CD8-positive, alpha-beta memory T cell (primary cell): ENCODE measurements around the gene LTBP1. TPM values are rescaled to one million over a fixed set of nuclear protein-coding genes. Genes with fewer than 3 reads are reported as not detected.

Experiments
- CTCF ChIA-PET: fragments of 350-600 bp; sonication (Branson Sonifier 250); formaldehyde crosslinking; loops from one replicate; lab custom pipeline; 2021; ENCODE audit warnings: antibody characterized with exemption; lab: Charles Lee
- POLR2A ChIA-PET: fragments of 350-600 bp; sonication (Branson Sonifier 250); formaldehyde crosslinking; loops from one replicate; lab custom pipeline; 2021; ENCODE audit warnings: antibody characterized with exemption; lab: Charles Lee
- DNase-seq, 5 donors: peaks; one replicate each; pipeline versions ENCODE4 v3.0.0 to v3.0.0-alpha.2; 2020 to 2022; ENCODE audit warnings: mixed read lengths in 1 of 5
- H3K27ac ChIP-seq: one replicate; pipeline ENCODE4 v1.7.0; 2013; ENCODE audit warnings: low read depth, mild to moderate bottlenecking, low read length, moderate library complexity
- H3K27me3 ChIP-seq: 2 replicates; pipeline ENCODE4 v1.7.0; 2013; ENCODE audit warnings: low read length, mild to moderate bottlenecking; ENCODE audit not compliant: insufficient read depth, poor library complexity, severe bottlenecking
- H3K36me3 ChIP-seq: 2 replicates; pipeline ENCODE4 v1.7.0; 2013; ENCODE audit warnings: mild to moderate bottlenecking, low read length, moderate library complexity; ENCODE audit not compliant: insufficient read depth
- H3K4me1 ChIP-seq: 2 replicates; pipeline ENCODE4 v1.7.0; 2013; ENCODE audit warnings: mild to moderate bottlenecking, low read length, moderate library complexity; ENCODE audit not compliant: insufficient read depth
- H3K4me3 ChIP-seq: 2 replicates; pipeline ENCODE4 v1.7.0; 2013; ENCODE audit warnings: mild to moderate bottlenecking, low read length
- H3K9me3 ChIP-seq: 2 replicates; pipeline ENCODE4 v1.7.0; 2013; ENCODE audit warnings: mild to moderate bottlenecking, low read length
- H3K27ac Mint-ChIP-seq, 8 donors: one replicate each; pipeline ENCODE4 v1.8.0; 2020 to 2021; ENCODE audit warnings: mixed read lengths in 8 of 8, mild to moderate bottlenecking in 6 of 8, inconsistent platforms in 3 of 8, moderate library complexity in 3 of 8
- H3K27me3 Mint-ChIP-seq, 2 donors: one replicate each; pipeline ENCODE4 v1.8.0; 2020 to 2021; ENCODE audit warnings: mixed read lengths in 2 of 2, mild to moderate bottlenecking in 1 of 2, moderate library complexity in 1 of 2
- H3K36me3 Mint-ChIP-seq, 3 donors: one replicate each; pipeline ENCODE4 v1.8.0; 2020 to 2021; ENCODE audit warnings: mixed read lengths in 3 of 3, inconsistent platforms in 1 of 3, mild to moderate bottlenecking in 1 of 3
- H3K4me1 Mint-ChIP-seq, 3 donors: one replicate each; pipeline ENCODE4 v1.8.0; 2020 to 2021; ENCODE audit warnings: mixed read lengths in 3 of 3, inconsistent platforms in 1 of 3, mild to moderate bottlenecking in 1 of 3
- H3K4me3 Mint-ChIP-seq, 7 donors: one replicate each; pipeline ENCODE4 v1.8.0; 2020 to 2021; ENCODE audit warnings: mixed read lengths in 7 of 7, mild to moderate bottlenecking in 6 of 7, moderate library complexity in 4 of 7, inconsistent platforms in 2 of 7
- H3K9me3 Mint-ChIP-seq, 5 donors: one replicate each; pipeline ENCODE4 v1.8.0; 2020 to 2022; ENCODE audit warnings: mixed read lengths in 5 of 5, mild to moderate bottlenecking in 3 of 5, moderate library complexity in 2 of 5, inconsistent platforms in 1 of 5
- polyA plus RNA-seq: library from polyadenylated mRNA; unstranded; fragments of 300-500 nt; fragmentation: Illumina TruSeq; gene quantifications from one replicate; pipeline ENCODE4 v1.2.3, GENCODE V29; 2021
- total RNA-seq, 2 experiments: library from RNA; stranded (reverse); gene quantifications; one replicate each; pipeline ENCODE4 v1.2.3, GENCODE V29; 2021

Gene LTBP1
- total and polyA plus RNA-seq, 3 experiments from 2014 or later = not detected

GRCh38 chr2:33077311-33077710, 130.6 kb downstream of the LTBP1 start:
- Mint-ChIP-seq H3K27me3 (peaks cover 1 to 23% of the 10 kb centered on the region in 2 donors), H3K27ac (peak overlapping the region in 1 of 8 donors; percentile 21), H3K4me1 (peaks cover 0 to 8% (median 0%) of the 10 kb centered on the region in 3 donors), H3K36me3 (no peaks in the 10 kb centered on the region), H3K9me3 (no peaks in the 10 kb centered on the region), H3K4me3 (no peak overlapping the region)
- CTCF ChIA-PET = no interaction called here
- Histone ChIP-seq H3K4me1 (no peaks in the 10 kb centered on the region), H3K27me3 (no peaks in the 10 kb centered on the region), H3K36me3 (no peaks in the 10 kb centered on the region), H3K4me3 (no peak overlapping the region), H3K9me3 (no peaks in the 10 kb centered on the region), H3K27ac (no peak overlapping the region)
- no peak for DNase-seq
- POLR2A ChIA-PET = no interaction called here

- CTCF ChIA-PET = no interaction called here
- Mint-ChIP-seq H3K4me1 (peaks cover 0 to 8% (median 0%) of the 10 kb centered on the region in 3 donors), H3K36me3 (no peaks in the 10 kb centered on the region), H3K27ac (peak overlapping the region in 1 of 8 donors; percentile 19), H3K4me3 (no peak overlapping the region), H3K9me3 (no peaks in the 10 kb centered on the region), H3K27me3 (peaks cover 1 to 26% of the 10 kb centered on the region in 2 donors)
- POLR2A ChIA-PET = no interaction called here
- H3K36me3 ChIP-seq = no peaks in the 10 kb centered on the region
- no peaks in the 10 kb centered on the region for H3K4me1 ChIP-seq
- no peak for DNase-seq
- no peak overlapping the region for H3K27ac ChIP-seq
- H3K4me3 ChIP-seq = no peak overlapping the region
- no peaks in the 10 kb centered on the region for H3K27me3 ChIP-seq
- no peaks in the 10 kb centered on the region for H3K9me3 ChIP-seq
Observed at GRCh38 chr2:33077844-33078243, 131.1 kb downstream of the LTBP1 start.

GRCh38 chr2:33081691-33082090, 134.9 kb downstream of the LTBP1 start:
- no peak for DNase-seq
- ChIA-PET CTCF (no interaction called here), POLR2A (no interaction called here)
- no peak overlapping the region for H3K4me3 Mint-ChIP-seq
- H3K27ac ChIP-seq = no peak overlapping the region
- H3K9me3 ChIP-seq = no peaks in the 10 kb centered on the region
- H3K4me1 Mint-ChIP-seq = peaks cover 0 to 8% (median 0%) of the 10 kb centered on the region in 3 donors
- no peaks in the 10 kb centered on the region for H3K4me1 ChIP-seq
- H3K36me3 Mint-ChIP-seq = no peaks in the 10 kb centered on the region
- no peak overlapping the region for H3K4me3 ChIP-seq
- H3K36me3 ChIP-seq = no peaks in the 10 kb centered on the region
- H3K27ac Mint-ChIP-seq = no peak overlapping the region
- H3K27me3 ChIP-seq = no peaks in the 10 kb centered on the region
- H3K9me3 Mint-ChIP-seq = no peaks in the 10 kb centered on the region
- H3K27me3 Mint-ChIP-seq = peaks cover 5 to 26% of the 10 kb centered on the region in 2 donors

- H3K36me3 Mint-ChIP-seq = no peaks in the 10 kb centered on the region
- no peaks in the 10 kb centered on the region for H3K9me3 ChIP-seq
- no peak overlapping the region for H3K4me3 Mint-ChIP-seq
- no peaks in the 10 kb centered on the region for H3K9me3 Mint-ChIP-seq
- no peaks in the 10 kb centered on the region for H3K4me1 ChIP-seq
- no peak overlapping the region for H3K27ac Mint-ChIP-seq
- no peak overlapping the region for H3K4me3 ChIP-seq
- H3K27ac ChIP-seq = no peak overlapping the region
- peaks cover 8 to 28% of the 10 kb centered on the region in 2 donors for H3K27me3 Mint-ChIP-seq
- DNase-seq = no peak
- H3K4me1 Mint-ChIP-seq = no peaks in the 10 kb centered on the region
- POLR2A ChIA-PET = no interaction called here
- H3K36me3 ChIP-seq = no peaks in the 10 kb centered on the region
- no peaks in the 10 kb centered on the region for H3K27me3 ChIP-seq
- CTCF ChIA-PET = no interaction called here
Observed at GRCh38 chr2:33083699-33084387, 137.1 kb downstream of the LTBP1 start.

GRCh38 chr2:33084433-33084832, 137.7 kb downstream of the LTBP1 start:
- Histone ChIP-seq H3K36me3 (no peaks in the 10 kb centered on the region), H3K4me1 (no peaks in the 10 kb centered on the region), H3K27me3 (no peaks in the 10 kb centered on the region), H3K9me3 (no peaks in the 10 kb centered on the region), H3K27ac (no peak overlapping the region), H3K4me3 (no peak overlapping the region)
- Mint-ChIP-seq H3K9me3 (no peaks in the 10 kb centered on the region), H3K27ac (no peak overlapping the region), H3K4me1 (no peaks in the 10 kb centered on the region), H3K27me3 (peaks cover 10 to 28% of the 10 kb centered on the region in 2 donors), H3K4me3 (no peak overlapping the region), H3K36me3 (no peaks in the 10 kb centered on the region)
- ChIA-PET POLR2A (no interaction called here), CTCF (no interaction called here)
- DNase-seq = no peak

GRCh38 chr2:33085646-33086045, 138.9 kb downstream of the LTBP1 start:
- no peaks in the 10 kb centered on the region for H3K4me1 ChIP-seq
- Mint-ChIP-seq H3K9me3 (no peaks in the 10 kb centered on the region), H3K4me1 (no peaks in the 10 kb centered on the region), H3K27me3 (peaks cover 9 to 28% of the 10 kb centered on the region in 2 donors), H3K27ac (no peak overlapping the region), H3K4me3 (no peak overlapping the region), H3K36me3 (no peaks in the 10 kb centered on the region)
- H3K27me3 ChIP-seq = no peaks in the 10 kb centered on the region
- ChIA-PET POLR2A (no interaction called here), CTCF (no interaction called here)
- H3K4me3 ChIP-seq = no peak overlapping the region
- no peak overlapping the region for H3K27ac ChIP-seq
- no peaks in the 10 kb centered on the region for H3K36me3 ChIP-seq
- no peak for DNase-seq
- no peaks in the 10 kb centered on the region for H3K9me3 ChIP-seq

- no peak overlapping the region for H3K27ac ChIP-seq
- no peaks in the 10 kb centered on the region for H3K4me1 Mint-ChIP-seq
- H3K4me1 ChIP-seq = no peaks in the 10 kb centered on the region
- peaks cover 11 to 19% of the 10 kb centered on the region in 2 donors for H3K27me3 Mint-ChIP-seq
- no peaks in the 10 kb centered on the region for H3K36me3 ChIP-seq
- no peak overlapping the region for H3K27ac Mint-ChIP-seq
- H3K36me3 Mint-ChIP-seq = no peaks in the 10 kb centered on the region
- H3K27me3 ChIP-seq = no peaks in the 10 kb centered on the region
- no peaks in the 10 kb centered on the region for H3K9me3 ChIP-seq
- ChIA-PET CTCF (no interaction called here), POLR2A (no interaction called here)
- H3K4me3 Mint-ChIP-seq = no peak overlapping the region
- no peaks in the 10 kb centered on the region for H3K9me3 Mint-ChIP-seq
- H3K4me3 ChIP-seq = no peak overlapping the region
- DNase-seq = no peak
Observed at GRCh38 chr2:33086400-33087015, 139.8 kb downstream of the LTBP1 start.

- Histone ChIP-seq H3K4me3 (no peak overlapping the region), H3K27ac (no peak overlapping the region), H3K9me3 (no peaks in the 10 kb centered on the region), H3K36me3 (no peaks in the 10 kb centered on the region), H3K4me1 (no peaks in the 10 kb centered on the region), H3K27me3 (no peaks in the 10 kb centered on the region)
- CTCF ChIA-PET = no interaction called here
- Mint-ChIP-seq H3K9me3 (peaks cover 0 to 8% (median 0%) of the 10 kb centered on the region in 5 donors), H3K36me3 (no peaks in the 10 kb centered on the region), H3K4me3 (no peak overlapping the region), H3K27me3 (peaks cover 3 to 11% of the 10 kb centered on the region in 2 donors), H3K4me1 (no peaks in the 10 kb centered on the region), H3K27ac (no peak overlapping the region)
- DNase-seq = no peak
- POLR2A ChIA-PET = no interaction called here
Observed at GRCh38 chr2:33090553-33091134, 143.9 kb downstream of the LTBP1 start.
